ENCODE data around the gene DAAM2. TPM values are rescaled to one million over a fixed set of nuclear protein-coding genes. Genes with fewer than 3 reads are reported as not detected.

Gene DAAM2
- total RNA-seq, 1 experiment from 2014 or later, result not detected

GRCh38 chr6:39848171-39848570 is 56.0 kb downstream of the DAAM2 start:
- Histone ChIP-seq H3K4me1 (peaks cover 10% of the 10 kb centered on the region; the same call in 1 of the 2 replicates), H3K4me3 (ENCODE audit: low read depth, low read length) (no peak overlapping the region), H3K36me3 (ENCODE audit: control insufficient read depth, insufficient read depth, low read length) (no peaks in the 10 kb centered on the region), H3K27me3 (replicated peaks; ENCODE audit: control insufficient read depth, insufficient read depth, low read length) (no peaks in the 10 kb centered on the region), H3K9me3 (no peaks in the 10 kb centered on the region)
- no peak for DNase-seq
- H3K27me3 Mint-ChIP-seq (ENCODE audit: insufficient read depth, unreplicated experiment), result no peaks in the 10 kb centered on the region
- H3K36me3 Mint-ChIP-seq (ENCODE audit: insufficient read depth, unreplicated experiment), result no peaks in the 10 kb centered on the region
- no TSS peak for BruUV-seq (replicated peaks)
- H3K9me3 Mint-ChIP-seq (ENCODE audit: unreplicated experiment), result no peaks in the 10 kb centered on the region
- peaks cover 5% of the 10 kb centered on the region for H3K4me1 Mint-ChIP-seq (ENCODE audit: low read depth, unreplicated experiment)
- intact Hi-C loops (cut with micrococcal nuclease; ENCODE audit: unreplicated experiment), result no loop called here
- H3K4me3 Mint-ChIP-seq (ENCODE audit: unreplicated experiment), result no peak overlapping the region
- TF ChIP-seq CTCF (IDR thresholded peaks at IDR 0.05; ENCODE audit: insufficient read depth in 1 of 2, low read depth in 1 of 2, low read length in 1 of 2, severe bottlenecking in 1 of 2, unreplicated experiment in 1 of 2), result no peak
- no peak overlapping the region for H3K27ac Mint-ChIP-seq (ENCODE audit: unreplicated experiment)
- POLR2A ChIA-PET, result no interaction called here
- CTCF ChIA-PET, result no interaction called here

- H3K4me1 ChIP-seq, result peaks cover 10% of the 10 kb centered on the region; the same call in 1 of the 2 replicates
- H3K4me1 Mint-ChIP-seq (ENCODE audit: low read depth, unreplicated experiment), result peaks cover 5% of the 10 kb centered on the region
- H3K4me3 ChIP-seq (ENCODE audit: low read depth, low read length), result no peak overlapping the region
- no peak for TF ChIP-seq CTCF (IDR thresholded peaks at IDR 0.05; ENCODE audit: insufficient read depth in 1 of 2, low read depth in 1 of 2, low read length in 1 of 2, severe bottlenecking in 1 of 2, unreplicated experiment in 1 of 2)
- H3K27me3 Mint-ChIP-seq (ENCODE audit: insufficient read depth, unreplicated experiment), result no peaks in the 10 kb centered on the region
- no peak for DNase-seq
- H3K36me3 ChIP-seq (ENCODE audit: control insufficient read depth, insufficient read depth, low read length), result no peaks in the 10 kb centered on the region
- POLR2A ChIA-PET, result no interaction called here
- H3K36me3 Mint-ChIP-seq (ENCODE audit: insufficient read depth, unreplicated experiment), result no peaks in the 10 kb centered on the region
- no peaks in the 10 kb centered on the region for H3K27me3 ChIP-seq (replicated peaks; ENCODE audit: control insufficient read depth, insufficient read depth, low read length)
- BruUV-seq (replicated peaks), result no TSS peak
- H3K9me3 ChIP-seq, result no peaks in the 10 kb centered on the region
- H3K9me3 Mint-ChIP-seq (ENCODE audit: unreplicated experiment), result no peaks in the 10 kb centered on the region
- CTCF ChIA-PET, result no interaction called here
- H3K4me3 Mint-ChIP-seq (ENCODE audit: unreplicated experiment), result no peak overlapping the region
- intact Hi-C loops (cut with micrococcal nuclease; ENCODE audit: unreplicated experiment), result no loop called here
- H3K27ac Mint-ChIP-seq (ENCODE audit: unreplicated experiment), result no peak overlapping the region
Observed at GRCh38 chr6:39849228-39849627, 57.1 kb downstream of the DAAM2 start.

GRCh38 chr6:39849764-39850163 is 57.6 kb downstream of the DAAM2 start:
- BruUV-seq (replicated peaks), result no TSS peak
- Histone ChIP-seq H3K36me3 (ENCODE audit: control insufficient read depth, insufficient read depth, low read length) (no peaks in the 10 kb centered on the region), H3K4me3 (ENCODE audit: low read depth, low read length) (no peak overlapping the region), H3K4me1 (peaks cover 10% of the 10 kb centered on the region; the same call in 1 of the 2 replicates), H3K9me3 (no peaks in the 10 kb centered on the region), H3K27me3 (replicated peaks; ENCODE audit: control insufficient read depth, insufficient read depth, low read length) (no peaks in the 10 kb centered on the region)
- ChIA-PET POLR2A (no interaction called here), CTCF (no interaction called here)
- H3K4me1 Mint-ChIP-seq (ENCODE audit: low read depth, unreplicated experiment), result peaks cover 5% of the 10 kb centered on the region
- DNase-seq, result peak; percentile 1 to 46
- no peaks in the 10 kb centered on the region for H3K27me3 Mint-ChIP-seq (ENCODE audit: insufficient read depth, unreplicated experiment)
- no peaks in the 10 kb centered on the region for H3K9me3 Mint-ChIP-seq (ENCODE audit: unreplicated experiment)
- TF ChIP-seq CTCF (IDR thresholded peaks at IDR 0.05; ENCODE audit: insufficient read depth in 1 of 2, low read depth in 1 of 2, low read length in 1 of 2, severe bottlenecking in 1 of 2, unreplicated experiment in 1 of 2), result no peak
- no peaks in the 10 kb centered on the region for H3K36me3 Mint-ChIP-seq (ENCODE audit: insufficient read depth, unreplicated experiment)
- no peak overlapping the region for H3K4me3 Mint-ChIP-seq (ENCODE audit: unreplicated experiment)
- intact Hi-C loops (cut with micrococcal nuclease; ENCODE audit: unreplicated experiment), result no loop called here
- H3K27ac Mint-ChIP-seq (ENCODE audit: unreplicated experiment), result no peak overlapping the region

Data from Caco-2 (cell line).